NCI-H226 (cell line): ENCODE results near the gene NEDD4L.

ENCODE experiments used
- DNase-seq: peaks from one replicate; pipeline ENCODE4 v3.0.0-alpha.2; 2015

The NEDD4L gene

DNA sequence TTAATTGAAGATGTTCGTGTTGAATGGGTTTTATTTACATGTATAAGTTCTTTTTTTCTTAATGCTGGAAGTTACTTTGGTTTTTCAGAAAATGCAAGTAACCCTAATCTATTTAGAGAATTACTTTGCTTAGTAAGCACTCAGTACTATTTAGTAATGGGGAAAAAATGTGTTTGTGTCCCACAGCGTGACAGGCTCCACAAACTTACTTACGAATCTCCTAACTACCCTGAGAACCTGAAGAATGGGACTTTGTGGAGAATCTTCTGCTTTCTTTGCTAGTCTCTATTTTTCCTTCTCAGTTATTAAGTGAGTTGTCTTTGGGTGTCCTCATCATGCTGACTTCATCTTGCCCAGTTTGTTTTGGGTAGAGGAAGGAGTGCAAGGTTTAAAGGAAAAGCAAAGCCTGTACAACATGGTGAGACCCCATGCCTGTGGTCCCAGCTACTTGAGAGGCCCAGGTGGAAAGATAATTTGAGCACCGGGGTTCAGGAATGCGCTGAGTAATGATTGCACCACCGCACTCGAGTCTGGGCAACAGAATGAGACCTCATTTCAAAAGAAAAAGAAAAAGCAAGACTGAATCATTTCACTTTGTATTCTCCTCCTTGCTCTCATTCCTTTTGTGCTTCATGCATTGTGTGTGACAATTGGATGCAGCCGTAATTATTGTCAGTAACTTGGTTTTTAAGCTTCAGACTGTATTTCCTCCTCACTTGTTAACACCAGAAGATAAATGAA is 10.2 kb downstream of the NEDD4L start:
- peak; percentile 40 for DNase-seq

DNA sequence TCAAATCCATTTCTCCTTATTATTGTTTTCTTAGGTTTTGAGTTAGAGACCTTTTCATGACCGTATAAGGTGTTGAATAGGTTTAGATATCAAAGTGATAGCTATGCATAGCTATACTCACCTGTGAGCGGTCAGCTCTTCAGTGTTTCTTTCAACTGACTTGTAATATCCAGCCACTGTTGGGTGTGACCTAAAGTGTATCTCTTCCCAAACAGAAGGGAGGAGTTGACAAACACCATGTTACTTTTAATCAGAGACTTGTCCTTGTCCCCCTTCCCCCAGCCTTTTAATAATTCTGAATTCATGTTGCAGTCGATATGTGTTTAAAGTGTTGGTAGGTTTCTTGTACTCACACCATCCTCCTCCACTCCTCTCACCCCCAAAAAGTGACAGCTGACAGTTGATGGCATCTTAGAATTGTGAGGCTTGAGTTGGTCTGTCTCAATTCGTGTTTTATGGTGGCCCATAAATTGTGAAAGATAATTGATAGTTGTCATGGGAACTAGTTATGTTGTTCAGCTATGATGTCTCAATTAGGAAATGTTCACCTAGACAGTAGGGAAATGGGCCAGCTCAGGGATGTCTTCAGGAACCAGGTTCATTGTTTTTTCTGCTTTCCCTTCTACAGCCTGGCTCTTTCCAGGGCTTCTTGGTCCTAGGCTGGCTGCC is 12.0 kb downstream of the NEDD4L start:
- no peak for DNase-seq

GRCh38 chr18:58056852-58057251 is 12.8 kb downstream of the NEDD4L start:
- DNase-seq = no peak

- DNase-seq = no peak
These were observed 13.4 kb downstream of the NEDD4L start for GRCh38 chr18:58057291-58057965.

DNA sequence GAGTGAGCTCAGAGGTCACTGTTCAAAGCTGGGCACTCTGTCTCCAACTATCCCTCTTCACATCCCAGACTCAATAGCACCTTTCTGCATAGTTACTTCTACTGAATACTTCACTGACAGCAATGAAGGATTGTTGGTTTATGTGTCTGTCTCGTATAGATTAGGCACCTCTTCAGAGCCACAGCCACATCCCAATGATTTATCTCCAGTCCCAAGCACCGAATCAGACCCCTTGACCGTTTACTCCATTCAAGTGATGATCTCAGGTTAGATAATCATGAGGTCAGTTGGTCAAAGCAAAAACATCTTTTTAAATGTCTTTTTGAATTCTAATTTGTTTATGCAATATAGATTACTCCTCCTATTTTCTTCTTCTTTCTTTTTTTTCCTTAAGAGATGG is 14.7 kb downstream of the NEDD4L start:
- DNase-seq = peak; percentile 52

DNA sequence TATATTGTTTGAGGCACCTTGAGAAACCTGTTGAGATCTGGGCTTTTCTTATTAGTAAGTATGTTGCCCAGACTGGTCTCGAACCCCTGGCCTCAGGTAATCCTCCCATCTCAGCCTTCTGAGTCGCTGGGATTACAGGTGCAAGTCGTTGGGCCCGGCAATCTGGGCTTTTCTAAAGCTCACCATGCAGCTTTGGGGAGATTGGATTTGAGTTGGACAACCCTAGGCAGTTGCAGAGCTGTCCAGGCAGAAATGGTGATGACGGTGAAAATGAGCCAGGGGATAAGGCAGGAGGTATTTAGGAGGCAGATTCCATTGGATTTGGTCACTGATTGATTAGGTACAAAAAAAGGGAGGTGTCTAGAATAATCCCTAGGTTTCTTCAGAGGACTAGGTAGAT is 16.2 kb downstream of the NEDD4L start:
- no peak for DNase-seq

GRCh38 chr18:58061349-58061748 is 17.3 kb downstream of the NEDD4L start:
- DNase-seq = no peak

DNA sequence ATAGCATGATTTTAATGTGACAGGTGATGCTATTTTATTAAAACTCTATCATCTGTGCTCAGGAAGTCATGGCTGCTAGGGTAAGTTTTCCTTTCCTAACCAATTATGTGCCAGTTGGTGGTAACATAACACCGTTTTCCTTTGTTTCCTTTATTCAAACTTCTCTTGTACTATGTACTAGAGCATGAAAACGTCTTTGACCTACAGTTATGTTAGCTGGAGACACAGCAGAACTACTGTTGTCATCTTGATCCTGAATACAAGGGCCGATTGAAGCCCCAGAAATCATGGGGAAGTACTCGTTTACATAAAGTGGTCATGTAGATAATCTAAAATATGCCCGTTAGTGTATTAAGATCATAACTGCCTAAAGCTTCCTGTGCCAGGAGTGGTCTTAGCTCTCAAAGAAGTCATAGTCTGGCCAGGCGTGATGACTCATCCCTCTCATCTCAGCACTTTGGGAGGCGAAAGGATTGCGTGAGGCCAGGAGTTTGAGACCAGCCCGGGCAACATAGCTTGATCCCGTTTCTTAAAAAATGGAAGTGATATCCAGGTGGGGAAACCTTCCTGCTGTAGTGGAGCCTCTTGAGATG is 20.5 kb downstream of the NEDD4L start:
- no peak for DNase-seq

- DNase-seq = no peak
These were observed 21.9 kb downstream of the NEDD4L start for GRCh38 chr18:58065956-58066355.

DNA sequence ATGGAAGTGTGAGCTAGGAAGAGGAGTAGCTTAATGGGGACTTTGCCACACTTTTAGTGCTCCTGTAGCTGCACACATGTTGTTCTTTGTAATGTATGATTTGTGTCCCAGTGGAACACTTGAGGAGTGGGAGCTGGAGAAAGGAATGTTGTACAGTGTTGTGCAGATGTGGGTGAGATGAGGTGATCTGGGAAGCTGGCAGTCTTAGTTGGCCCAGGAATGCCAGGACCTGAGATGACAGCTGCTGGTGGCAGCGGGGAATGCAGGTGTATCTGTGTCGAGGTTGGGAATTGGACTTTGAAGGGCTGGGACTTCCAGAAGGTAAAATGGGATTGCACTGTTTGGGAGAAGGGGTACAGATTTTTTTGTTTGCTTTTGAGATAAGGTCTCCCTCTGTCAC is 23.6 kb downstream of the NEDD4L start:
- no peak for DNase-seq

DNA sequence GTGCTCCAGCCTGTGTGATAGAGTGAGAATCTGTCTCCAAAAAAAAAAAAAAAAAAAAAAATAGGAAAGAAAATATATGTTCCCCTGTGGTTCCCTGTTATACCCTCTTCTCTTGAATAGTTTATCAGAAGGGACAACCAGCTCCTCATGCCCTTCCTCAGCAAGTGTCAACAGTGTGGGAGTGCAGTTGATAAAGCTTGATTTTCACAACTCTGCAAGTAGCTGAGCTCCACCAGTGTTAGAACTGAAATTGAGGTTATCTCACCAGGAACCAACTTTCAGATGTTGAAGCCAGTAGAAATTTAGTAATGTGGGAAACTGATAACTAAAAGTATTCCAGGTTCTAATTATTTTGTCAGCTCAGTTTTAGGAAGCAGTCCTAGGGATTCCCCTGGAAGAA is 25.1 kb downstream of the NEDD4L start:
- no peak for DNase-seq

DNA sequence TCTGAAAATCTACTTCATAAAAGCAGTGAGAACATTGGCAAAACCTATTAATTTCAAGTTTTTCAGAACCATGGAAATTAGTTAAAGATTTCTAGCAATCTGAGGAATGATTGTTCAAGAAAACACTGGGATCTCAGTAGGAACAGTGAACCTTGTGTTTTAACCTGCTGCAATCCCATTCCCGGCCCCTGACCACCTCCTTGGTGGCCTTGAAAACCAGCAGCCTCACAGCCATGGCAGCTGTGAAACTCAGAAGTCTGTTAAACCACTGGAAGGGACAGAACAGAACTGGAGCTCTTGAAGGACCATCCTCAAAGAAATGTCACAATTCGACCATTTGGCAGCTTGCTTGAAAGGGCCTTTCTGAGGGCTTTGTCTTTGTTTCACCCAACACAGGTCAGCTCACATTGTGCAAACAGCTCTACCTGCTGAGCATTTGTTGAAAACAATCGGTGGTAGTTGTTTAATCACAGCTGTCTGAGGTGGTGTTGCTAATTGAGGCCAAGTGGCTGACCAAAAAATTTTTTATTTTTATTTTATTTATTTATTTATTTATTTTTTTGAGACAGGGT is 25.8 kb downstream of the NEDD4L start:
- no peak for DNase-seq

- peak; percentile 46 for DNase-seq
These were observed 32.0 kb downstream of the NEDD4L start for GRCh38 chr18:58076052-58076451.

DNA sequence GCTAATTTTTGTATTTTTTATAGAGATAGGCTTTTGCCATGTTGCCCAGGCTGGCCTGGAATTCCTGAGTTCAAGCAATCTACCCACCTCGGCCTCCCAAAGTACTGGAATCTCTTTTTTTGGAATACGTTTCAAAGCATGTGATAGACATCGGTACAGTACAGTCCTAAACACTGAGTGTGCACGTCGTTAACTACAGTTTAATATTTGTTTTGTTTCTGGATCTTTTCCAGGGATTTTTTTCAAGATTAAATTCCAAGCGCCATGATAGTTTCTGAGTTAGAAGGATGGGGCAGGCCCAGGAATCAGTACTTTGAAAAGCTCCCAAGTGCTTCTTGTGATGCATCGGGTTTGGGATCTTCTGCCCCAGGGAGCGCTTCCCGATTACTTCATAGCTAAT is 33.3 kb downstream of the NEDD4L start:
- no peak for DNase-seq

GRCh38 chr18:58078889-58079573 is 35.0 kb downstream of the NEDD4L start:
- DNase-seq = no peak

- no peak for DNase-seq
These were observed 36.4 kb downstream of the NEDD4L start for GRCh38 chr18:58080451-58080850.

DNA sequence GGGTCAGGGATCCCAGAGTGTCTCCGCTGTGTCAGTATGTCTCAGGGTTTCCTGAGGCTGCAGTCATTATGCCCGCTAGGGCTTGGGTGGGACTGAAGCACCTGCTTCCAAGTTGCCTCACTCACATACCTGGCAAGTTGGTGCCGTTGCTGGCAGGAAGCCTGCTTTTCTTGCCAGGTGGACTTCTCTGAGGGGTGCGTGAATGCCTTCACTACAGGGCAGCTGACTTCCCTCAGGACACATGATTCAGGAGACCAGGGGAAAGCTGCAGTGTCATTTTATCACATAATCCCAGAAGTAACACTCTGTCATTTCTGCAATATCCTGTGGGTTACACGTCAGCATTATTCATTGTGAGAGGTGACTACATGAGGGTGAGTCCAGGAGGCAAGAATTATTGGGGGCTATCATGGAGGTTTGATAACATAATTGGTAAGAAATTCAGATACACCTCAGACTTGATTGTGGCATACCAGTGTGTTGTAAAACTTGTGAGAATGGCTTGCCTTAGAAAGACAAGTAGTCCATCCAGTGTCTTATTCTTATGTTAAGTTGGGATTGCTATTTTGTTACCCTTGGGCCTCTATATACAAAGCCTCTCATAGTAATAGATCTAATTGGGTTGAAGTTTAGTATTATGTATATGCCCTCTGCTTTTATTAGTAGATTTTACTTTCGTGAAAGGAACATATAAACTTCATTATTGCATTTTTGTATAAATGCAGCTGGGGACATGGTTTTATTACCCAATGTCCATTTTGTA is 44.1 kb downstream of the NEDD4L start:
- DNase-seq = no peak

DNA sequence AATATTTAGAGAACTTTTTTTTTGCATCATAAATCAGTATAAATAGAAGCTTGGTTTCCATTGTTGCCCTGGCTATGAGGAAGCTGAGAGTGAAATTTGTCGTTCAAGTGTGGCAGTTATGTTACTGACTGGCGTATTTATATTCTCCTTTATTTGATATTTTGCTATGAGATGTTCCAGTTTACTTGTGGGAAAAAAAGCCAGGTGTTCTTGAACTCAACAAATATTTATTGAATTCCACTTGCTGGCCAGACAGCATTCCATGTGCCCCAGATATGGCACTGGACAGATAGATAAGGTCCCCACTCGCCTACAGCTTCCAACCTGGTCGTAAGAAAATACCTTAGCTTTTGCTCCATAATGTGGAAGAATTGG is 44.7 kb downstream of the NEDD4L start:
- no peak for DNase-seq

GRCh38 chr18:58091099-58091611 is 47.1 kb downstream of the NEDD4L start:
- DNase-seq = peak; percentile 41

DNA sequence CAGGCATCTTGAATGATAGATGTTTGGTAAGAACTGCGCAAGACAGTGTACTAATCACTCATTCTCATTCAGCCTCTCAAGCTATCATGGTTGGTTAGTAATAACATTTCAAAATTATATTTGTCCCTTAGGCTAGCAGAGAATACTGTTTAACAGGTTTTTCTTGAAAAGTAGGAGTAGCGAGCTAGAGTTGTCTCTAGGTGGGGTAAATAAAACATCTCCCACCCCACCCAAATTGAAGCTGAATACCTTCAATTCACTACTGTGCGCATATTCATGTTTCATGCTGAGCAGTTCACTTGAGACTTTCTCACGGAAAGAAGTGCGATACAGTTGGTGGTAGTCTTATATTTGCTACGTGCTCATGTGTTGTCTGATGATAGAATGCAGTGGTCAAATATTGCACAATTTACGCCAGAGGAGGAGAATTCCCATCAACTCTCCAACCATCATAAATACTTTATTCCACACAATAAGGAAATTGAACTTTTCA is 49.3 kb downstream of the NEDD4L start:
- DNase-seq = no peak

GRCh38 chr18:58095222-58095621 is 51.2 kb downstream of the NEDD4L start:
- no peak for DNase-seq

DNA sequence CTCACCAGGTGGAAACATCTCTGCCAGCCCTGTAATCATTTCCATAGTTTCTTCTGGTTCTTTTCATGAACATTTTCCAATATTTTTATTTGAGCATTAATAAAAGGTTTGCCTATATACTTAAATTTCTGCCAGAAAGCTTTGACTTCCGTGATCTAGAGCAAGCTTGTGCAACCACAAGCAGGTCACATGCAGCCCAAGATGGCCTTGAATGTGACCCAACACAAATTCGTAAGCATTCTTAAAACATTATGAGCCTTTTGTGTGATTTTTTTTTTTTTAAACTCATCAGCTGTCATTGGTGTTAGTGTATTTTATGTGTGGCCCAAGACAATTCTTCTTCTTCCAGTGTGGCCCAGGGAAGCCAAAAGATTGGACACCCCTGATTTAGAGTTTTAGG is 51.6 kb downstream of the NEDD4L start:
- DNase-seq = no peak
